Measurements from ENCODE around the gene NACAD. TPM values are rescaled to one million over a fixed set of nuclear protein-coding genes. Genes with fewer than 3 reads are reported as not detected.

The NACAD gene
- polyA plus RNA-seq, 3 donors, result 9.3 to 10.7 (median 9.4) TPM

DNA sequence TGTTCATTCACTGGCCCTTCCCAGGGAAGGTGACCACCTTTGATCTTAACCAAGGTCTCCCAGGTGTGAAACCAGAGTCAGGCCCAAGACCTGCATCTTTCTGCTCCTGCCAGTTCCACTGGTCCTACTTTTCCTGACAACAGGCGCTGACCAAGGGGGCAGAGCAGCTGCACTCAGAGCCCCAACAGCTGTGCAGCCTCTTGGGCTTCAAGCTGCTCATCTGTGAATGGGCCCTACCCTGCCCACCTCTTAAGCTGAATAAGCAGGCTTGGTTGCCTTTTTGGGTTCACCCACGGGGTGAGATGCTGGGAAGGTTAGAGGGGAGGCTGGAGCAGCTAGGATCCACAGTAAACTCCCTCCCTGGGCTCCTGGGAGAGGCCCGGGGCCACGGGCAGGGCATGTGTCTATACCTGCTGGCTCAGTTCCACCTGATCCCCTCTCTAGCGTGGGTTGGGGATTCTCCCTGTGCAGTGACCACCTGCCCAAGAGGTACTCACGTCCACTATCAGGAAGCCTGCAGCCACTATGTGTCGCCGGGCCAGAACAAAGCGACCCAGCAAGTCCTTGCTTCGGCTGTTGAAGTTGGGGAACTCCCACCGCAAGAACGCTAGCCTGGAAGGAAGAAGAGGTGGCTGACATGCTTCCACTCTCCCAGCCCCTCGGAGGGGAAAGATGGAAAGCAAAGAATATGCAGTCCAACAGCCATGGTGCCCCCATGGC, 12.2 kb upstream of the NACAD start:
- no peak for DNase-seq (ENCODE audit: extremely low read depth in 1 of 11, low read depth in 9 of 11, low spot score in 4 of 11)

DNA sequence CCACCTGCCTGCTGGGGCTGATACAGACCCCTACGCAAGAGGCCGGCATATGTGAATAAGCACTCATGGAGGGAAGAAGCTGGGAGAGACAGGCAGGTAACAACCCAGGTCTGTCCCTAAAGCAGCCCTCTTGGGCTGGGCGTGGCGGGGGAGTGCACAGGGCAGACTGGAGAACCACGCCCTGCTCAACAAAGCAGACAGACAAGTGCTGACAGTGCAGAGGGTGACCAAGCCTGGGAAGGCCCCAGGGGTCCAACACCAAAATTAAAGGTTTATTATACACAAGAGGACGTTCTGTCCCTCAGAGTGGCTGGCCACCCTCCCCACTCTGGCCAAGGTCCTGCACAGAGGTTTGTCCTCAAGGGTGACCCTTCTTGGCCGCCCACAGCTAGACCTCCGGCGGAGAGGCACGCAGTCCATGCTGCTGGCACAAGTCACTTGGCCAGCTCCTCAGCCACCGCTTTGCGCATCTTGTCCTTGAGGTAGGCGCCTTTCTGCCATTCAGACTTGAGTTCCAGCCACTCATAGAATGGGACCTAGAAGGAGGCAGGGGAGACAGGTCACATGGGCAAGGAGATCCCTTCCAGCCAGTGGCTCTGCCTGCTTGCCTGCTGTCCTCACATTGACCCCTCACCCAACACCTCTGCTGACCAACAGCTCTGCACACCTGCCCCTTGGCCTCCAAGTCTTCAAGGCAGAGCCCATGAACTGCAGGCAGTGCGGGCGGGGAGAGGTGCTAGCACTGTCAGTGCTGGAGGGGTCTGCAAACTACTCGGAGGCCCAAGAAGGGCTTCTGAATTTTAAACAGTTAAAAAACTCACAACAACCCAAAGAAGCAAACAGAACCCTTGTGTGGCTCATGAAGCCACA, 11.4 kb upstream of the NACAD start:
- DNase-seq (ENCODE audit: extremely low read depth in 1 of 11, low read depth in 9 of 11, low spot score in 4 of 11), result no peak

DNA sequence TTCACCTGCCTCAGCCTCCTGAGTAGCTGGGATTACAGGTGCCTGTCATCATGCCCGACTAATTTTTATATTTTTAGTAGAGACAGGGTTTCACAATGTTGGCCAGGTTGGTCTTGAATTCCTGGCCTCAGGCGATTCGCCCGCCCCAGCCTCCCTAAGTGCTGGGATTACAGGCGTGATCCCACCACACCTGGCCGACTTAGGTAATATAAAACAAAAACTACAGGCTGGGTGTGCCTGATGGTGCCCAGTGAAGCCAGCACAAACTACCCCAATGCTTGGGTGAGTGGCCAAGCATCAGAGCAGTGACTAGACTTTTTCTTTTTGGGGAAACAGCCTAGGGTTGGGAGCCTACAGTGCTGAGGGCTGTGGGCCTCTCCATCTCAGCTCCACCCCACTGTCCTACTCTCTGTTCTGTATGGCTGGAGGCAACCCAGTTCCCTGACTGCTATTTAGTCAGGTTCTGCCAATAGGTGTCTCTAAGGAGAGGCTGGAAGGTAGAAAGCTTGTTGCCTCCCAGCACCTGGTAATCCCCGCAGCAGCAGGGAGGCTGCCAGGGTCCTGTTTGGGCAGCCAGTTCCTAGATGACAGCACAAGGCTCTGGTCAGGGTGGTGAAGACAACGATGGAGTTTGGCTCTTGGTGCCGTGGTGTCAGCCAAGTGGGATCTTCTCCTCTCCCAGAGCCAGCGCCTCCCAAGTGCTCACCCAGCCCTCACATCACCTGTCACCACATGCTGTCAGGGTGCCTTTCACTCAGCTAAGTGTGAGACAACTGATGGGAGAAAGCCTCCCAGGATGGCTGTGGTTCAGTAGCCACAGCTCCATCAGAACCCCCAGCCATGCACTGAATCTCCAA, 10.4 kb upstream of the NACAD start:
- DNase-seq (ENCODE audit: extremely low read depth in 1 of 11, low read depth in 9 of 11, low spot score in 4 of 11), result no peak

DNA sequence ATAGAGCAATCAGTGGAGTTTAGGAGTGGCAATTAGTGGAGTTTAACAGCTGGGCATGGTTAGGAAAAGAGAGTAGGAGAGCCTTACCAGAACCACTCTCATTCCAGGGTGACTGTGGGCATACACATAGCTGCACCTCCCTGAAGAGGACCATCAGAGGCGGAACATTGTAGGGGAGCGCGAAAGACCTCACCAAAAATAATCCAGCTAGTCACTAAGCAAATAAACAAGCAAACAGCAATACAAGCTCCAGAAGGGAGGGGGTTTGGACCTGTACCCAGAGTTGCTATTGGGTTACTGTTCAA, 4.1 kb upstream of the NACAD start:
- no peak for DNase-seq (ENCODE audit: extremely low read depth in 1 of 11, low read depth in 9 of 11, low spot score in 4 of 11)

DNA sequence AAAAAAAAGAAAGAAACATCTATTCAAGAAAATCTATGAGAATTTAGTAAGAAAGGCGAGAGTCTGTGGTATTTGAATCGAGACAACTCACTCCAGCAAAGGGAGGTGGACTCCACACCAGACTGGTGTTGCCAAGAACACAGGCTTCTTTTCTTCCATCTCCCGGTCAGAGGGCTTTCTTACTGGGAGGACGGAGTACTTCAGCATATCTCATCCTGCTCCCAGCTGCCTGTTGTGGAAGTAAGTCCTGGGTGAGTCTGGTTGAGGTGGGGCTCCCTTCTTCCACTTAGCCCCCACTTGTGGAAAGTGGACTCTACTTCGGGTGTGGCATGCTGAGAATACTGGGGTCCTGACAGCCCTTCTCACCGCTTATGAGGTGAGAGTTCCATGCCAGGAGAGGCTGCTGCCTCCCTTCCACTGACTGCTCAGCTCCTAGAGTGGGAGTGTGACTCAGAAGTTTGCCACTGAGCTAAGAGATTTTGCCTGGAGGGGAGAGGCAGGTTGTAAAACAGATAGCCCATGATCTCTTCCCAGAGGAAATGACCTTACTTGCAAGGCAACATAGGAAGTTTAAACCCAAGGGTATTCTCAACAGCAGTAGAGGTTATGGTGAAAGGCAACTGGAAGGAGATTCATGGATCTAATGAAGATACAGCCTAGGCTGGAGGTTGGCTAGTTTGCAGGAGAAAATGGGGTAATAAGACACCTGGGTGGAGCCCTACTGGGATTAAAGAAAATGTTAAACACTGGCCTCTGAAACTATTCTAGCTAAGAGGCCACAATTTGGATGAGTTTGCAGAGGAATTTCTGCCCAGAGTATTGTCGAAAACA, 3.5 kb upstream of the NACAD start:
- DNase-seq (ENCODE audit: extremely low read depth in 1 of 11, low read depth in 9 of 11, low spot score in 4 of 11), result no peak

DNA sequence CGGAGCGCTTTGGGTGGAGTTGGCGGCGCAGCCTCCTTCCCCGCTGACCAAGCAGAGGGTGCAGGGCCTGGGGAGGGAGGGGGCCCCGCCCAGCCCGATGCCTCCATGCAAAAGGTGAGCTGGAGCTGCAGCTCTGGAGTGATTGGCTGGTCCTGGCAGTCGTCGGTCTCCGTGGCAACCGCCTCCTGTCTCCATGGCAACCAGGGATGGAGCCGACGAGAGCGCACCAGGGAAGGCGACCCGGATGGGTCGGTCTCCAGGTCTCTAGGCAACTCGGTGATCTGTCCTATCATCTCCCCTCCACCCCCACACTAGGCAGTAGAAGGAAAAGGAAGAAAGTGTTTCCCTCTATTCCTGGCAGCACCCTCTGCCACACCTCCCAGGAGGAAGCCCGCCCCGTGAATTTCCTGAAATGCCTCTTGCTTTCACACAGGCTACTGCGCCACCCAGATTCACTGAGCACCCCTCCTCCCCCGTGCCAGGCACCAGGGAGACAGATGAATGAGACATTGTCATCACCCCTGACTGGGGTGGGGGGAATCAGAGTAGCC, 647 bp upstream of the NACAD start:
- peak in 9 of 11 donors; percentile 17 to 48 (median 37) for DNase-seq (ENCODE audit: extremely low read depth in 1 of 11, low read depth in 9 of 11, low spot score in 4 of 11)

DNA sequence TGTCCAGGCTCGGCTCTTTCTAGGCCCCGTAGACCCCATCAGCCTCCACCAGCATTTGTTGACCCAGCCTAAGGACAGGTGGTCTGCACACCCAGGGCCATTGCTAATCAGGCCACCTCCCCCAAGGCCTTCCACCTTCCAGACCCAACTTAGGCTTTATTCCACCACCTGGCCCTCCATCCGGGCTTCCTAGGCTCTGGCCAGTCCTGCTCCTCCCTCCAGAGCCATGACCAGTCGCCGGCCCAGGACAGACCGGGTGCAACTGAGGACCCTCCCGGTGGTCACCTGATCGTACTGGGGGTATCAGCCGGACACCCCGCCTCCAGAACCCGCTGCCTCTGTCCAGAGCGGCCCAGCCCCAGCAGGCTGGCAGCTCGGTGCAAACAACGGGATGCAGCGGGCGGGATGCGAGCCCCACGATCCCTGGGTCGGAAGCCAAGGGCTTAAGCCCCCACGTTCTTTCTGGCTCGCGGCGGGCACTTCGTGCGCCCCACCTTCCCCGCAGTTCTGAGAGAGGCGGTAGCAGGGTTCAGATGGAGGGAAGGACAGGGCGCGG, 545 bp downstream of the NACAD start:
- no peak for DNase-seq (ENCODE audit: extremely low read depth in 1 of 11, low read depth in 9 of 11, low spot score in 4 of 11)

DNA sequence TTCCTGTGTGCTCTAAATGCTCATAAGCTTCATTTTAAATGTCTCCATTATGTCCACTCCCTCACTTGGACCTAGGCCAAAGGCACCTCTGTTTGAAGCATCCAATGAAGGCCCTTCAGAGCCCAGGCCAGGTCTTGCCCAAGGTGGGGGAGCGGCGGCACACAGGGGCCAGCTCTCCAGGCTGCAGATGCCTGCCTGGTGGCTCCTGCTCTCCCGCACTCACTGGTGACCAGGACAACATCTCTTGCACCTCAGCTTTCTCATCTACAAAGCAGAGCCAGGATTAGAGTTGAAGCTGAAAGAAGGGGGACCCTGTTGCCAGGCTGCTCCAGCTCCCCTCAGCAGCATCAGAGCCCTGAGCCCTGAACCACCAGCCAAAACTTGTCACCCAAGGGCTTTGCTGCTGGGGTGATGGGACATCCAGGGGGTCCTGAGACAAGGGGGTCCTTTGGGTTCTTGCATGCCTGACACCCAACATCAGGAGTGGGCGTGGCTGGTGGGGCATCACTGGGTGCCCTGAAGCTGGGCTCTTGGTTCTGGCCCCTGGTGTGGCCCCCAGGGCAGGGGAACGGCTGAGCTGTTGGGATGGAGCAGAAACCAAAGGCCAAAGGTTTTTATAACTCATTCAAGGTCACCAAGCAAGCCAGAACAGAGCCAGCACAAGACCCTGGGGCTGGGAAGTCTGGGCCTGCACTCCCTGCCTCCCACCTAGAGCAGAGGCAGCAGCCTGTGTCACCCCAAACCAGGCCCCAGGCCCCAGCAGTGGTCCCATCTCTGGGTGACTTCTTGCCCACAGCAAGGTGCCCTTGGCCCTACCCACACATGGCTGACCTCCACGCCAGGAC, 1.2 kb downstream of the NACAD start:
- DNase-seq (ENCODE audit: extremely low read depth in 1 of 11, low read depth in 9 of 11, low spot score in 4 of 11), result no peak

DNA sequence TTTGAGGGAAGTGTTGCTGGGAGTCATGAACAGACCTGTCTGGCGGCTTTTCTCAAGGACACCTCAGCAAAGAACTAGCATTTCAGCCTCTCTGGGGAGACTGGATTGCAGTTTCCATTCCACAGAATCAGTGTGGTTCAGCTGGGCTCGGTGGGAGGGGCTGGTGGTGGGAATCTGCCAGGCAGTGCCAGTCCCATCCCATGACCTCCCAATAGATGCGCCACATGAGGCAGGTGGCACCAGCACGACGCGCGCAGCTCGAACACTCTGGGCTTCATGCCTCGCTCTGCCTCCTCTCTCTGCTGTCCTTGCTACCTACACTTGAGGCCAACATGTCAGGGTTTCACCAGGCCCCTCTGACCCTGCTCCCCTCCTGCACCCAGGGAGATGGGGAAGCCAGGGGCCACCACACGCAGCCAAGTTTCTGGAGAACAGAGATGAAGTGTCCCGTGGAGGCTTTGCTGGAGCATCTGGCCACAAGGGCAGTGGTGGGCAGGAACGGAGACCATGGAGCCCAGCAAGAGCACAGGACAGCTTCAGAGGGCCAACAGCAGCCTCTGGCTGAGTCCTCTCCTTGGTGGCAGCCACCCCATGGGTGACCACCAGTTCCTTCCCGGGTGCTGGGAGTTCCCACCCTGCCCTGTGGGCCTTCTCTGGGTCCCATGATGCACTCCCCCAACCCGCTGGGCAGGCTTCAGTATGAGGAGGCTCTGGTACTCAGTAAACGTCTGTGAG, 2.3 kb downstream of the NACAD start:
- no peak for DNase-seq (ENCODE audit: extremely low read depth in 1 of 11, low read depth in 9 of 11, low spot score in 4 of 11)

DNA sequence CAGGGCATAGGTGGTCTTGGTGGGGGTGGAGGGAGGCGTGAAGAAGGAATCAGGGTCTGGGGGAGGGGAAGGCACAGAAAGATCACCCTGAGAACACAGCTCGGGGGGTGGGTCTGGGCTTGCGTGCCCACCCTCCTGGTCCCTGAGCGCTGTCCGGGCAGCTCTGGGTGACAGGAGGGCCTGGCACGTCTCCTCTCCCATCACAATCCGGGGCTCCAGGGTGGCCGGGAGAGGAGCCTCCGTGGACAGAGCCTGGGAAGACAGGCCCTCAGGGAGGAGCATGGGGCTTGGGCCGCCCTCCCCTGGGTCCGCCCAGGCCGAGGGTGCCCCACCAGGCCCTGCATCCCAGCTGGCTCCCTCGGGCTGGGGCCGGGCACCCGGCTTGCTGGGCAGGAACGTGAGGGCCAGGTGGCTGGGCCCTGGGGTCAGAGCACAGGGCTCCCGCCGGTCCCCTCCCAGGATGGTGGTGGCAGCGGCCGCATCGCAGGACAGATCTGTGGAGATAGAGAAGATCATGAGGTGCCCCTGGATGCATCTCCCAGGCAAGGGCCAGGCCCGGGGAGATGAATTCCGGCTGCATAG, 3.1 kb downstream of the NACAD start:
- DNase-seq (ENCODE audit: extremely low read depth in 1 of 11, low read depth in 9 of 11, low spot score in 4 of 11), result no peak

DNA sequence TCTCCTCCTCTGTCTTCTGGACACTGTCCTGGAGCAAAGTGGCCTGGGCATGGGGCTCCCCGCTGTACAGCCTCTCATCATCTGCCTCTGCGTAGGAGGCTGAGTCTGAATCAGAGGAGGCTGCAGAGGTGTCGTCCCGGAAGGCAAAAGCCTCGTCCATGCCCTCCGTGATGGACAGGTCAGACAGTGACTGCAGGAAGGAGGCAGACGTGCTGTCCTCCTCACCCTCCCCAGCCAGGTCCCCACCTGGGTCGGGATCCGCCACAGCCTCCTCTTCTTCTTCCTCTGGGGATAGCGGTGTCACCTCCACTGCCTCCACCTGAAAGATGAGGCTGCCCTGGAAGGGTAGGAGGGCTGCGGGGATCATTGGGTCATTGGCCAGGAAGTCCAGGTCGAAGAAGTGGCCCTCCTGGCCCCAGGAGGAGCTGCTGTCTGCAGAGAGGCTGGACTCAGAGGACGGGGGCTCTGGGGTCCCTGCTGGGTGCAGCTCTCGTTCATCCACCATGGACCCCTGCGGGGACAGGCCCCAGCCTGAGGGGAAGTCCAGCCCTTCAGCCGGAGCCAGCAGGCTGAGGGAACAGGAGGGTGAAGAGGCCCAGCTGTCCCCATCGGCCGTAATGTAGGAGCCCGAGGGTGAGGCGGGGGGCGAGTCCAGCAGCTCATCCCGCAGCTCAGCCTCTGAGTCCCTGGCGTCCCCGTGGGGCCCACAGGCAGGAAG, 3.7 kb downstream of the NACAD start:
- peak in 6 of 11 donors; percentile 12 to 49 (median 24) for DNase-seq (ENCODE audit: extremely low read depth in 1 of 11, low read depth in 9 of 11, low spot score in 4 of 11)

DNA sequence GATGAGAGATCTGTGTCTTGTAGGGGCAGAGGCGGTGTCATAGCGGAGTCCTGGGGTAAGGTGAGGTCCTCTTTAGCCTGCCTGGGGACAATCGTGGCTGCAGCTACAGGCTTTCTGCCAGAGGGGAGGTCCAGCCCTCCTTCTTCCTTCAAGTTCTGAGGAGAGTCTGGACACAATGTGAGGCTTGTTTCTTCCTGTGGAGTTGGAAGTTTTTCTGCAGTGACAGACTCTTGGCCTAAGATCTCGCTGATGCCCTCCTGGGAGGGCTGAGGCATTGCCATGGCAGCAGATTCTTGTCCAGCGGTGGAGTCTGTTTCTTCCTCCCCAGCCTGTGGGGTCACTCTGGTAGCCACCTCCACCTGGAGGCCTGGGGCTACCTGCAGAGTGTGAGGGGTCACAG, 4.4 kb downstream of the NACAD start:
- DNase-seq (ENCODE audit: extremely low read depth in 1 of 11, low read depth in 9 of 11, low spot score in 4 of 11), result no peak

DNA sequence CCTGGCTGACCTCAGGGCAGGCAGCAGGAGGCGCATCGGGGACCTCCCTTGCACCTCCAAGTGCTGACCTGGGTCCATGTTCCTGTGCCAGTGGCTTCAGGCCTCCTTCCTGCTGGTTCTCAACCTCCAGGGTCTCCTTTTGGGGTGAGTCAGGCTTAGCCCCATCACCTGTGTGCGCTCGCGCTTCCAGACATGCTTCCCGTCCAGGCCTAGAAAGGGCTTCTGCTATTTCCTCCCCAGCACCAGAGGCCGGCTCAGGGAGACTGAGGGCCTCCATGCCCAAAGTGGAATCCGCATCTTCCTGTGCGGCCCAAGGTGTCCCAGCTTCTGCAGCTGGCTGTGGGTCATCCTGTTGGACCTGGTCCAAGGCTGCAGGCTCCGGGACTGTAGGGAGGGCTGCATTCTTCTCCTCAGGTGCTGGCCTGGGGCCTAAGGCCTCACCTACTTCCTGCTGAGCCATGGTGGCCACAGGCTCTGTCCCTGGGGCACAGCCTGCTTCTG, 5.9 kb downstream of the NACAD start:
- no peak for DNase-seq (ENCODE audit: extremely low read depth in 1 of 11, low read depth in 9 of 11, low spot score in 4 of 11)

DNA sequence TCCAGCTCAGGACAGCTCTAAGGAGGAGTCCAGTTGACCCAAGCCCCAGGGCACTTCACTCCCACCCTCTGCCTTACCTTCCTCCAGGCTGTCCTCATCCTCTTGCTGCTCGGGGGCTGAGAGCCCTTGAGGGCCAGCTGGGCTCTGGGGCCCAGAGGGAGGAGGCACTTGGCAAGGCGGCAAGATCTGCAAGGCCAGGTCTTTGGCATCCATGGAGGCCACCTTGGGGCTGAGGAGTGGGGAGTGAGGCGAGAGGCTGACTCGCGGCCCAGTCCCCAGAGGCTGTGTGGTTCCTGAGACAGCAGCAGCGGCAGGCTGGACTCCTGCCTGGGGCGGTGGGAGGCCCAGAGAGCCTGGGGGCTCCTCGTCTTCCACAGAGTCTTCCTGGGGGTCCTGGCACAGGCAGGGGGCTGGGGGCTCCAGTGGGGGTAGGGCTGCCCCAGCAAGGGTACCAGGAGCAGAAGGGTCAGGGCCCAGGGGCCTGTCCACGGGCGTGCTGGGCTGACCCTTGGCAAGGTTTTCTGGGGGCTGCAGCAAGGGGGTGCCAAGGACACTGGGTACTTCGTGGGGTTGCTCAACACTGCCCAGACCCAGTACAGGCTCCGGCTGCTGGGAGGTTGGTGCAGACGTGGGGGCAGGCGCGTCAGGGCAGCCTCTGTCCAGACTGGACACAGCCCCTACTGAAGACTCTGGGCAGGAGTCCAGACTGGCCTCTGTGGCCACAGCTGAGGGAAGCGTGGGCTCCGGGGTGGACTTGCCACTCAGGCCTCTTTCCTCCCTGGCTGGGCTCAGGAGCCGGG, 6.5 kb downstream of the NACAD start:
- DNase-seq (ENCODE audit: extremely low read depth in 1 of 11, low read depth in 9 of 11, low spot score in 4 of 11), result no peak

DNA sequence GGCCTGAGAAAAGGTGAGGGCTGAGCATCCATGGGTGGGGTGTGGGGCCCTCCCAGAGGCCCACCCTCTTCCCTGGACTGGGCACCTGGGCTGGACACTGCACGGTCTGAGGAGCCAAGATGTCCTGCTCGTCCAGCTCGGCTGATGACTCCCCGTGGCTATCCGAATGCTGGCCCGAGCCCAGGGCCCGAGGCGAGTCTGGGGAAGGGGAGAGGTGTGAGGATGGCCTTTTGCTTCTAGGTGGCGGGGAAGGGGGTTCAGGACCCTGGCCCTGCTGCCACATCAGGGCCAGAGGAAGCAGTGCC, 7.1 kb downstream of the NACAD start:
- DNase-seq (ENCODE audit: extremely low read depth in 1 of 11, low read depth in 9 of 11, low spot score in 4 of 11), result no peak

Data from renal cortex interstitium (tissue), 11 donors.